HG02840 (cell line): ENCODE measurements around the gene TMEM209.
A peak's percentile ranks its signal among the peaks of the same experiment; 100 is the strongest.

Experiments used
- ATAC-seq: cut with Tn5 transposase; IDR thresholded peaks from one replicate; pipeline ENCODE4 v1.9.1; 2021; ENCODE audit warnings: mild to moderate bottlenecking, moderate library complexity, moderate number of reproducible peaks; ENCODE audit not compliant: unreplicated experiment, low FRiP score

TMEM209 gene

DNA sequence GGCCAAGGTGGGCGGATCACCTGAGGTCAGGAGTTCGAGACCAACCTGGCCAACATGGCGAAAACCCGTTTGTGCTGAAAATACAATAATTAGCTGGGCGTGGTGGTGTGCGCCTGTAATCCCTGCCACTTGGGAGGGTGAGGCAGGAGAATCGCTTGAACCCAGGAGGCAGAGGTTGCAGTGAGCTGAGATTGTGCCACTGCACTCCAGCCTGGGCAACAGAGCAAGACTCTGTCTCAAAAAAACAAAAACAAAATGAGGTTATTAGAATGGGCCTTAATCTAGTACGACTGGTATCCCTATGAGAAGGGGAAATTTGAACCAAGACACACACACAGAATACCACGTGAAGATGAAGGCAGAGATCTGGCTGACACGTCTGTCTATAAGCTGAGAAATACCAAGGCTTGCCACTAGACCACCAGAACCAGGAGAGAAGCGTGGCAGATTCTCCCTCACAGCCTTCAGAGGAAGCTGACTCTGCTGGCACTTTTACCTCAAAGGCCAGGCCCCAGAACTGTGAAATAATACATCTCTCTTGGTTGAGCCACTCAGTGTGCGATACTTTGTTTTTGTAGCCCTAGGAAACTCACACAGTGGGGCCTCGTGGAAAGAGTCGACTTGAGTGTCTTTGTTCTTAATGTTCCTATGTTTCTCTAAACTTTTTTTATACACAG, 59.6 kb downstream of the TMEM209 start:
- no peak for ATAC-seq

DNA sequence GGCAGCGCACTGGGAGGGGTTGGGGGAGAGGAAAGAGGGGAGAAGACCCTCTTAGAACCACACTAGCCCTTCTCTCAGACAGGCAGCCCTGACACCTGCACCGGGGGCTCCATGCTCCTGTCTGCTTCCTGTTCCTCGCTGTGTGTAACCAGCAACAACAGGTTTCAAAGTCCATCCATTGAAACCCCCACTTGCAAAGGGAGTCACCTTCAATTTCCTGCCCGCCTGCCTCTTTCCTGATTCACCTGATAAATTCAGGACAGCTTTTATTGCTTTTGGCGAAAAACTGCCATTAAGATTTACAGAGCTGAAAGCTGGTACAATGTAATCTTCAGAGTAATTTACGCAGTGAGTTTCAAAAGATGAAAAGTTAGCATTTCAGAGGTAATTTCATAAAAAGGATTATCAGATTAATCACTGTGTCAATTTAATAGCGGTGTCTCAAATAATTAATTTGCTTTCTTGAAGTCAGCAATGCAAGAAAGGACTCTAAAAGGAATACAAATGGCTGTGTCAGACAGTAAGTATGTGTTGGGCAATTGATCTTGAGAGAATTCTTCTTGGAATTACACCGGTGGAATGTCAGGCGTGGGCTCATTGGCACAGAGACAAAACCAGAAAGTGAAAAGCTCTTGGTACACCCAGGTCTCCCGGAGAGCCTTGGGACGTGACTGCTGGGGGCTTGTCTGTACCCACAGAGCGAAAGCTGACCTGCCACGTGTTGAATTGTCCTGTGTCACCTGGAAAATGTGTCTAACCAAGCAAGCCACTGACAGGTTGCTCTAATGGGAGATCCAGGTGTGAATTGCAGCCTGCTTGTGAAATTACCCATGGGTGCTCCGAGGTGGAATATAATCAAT, 60.7 kb downstream of the TMEM209 start:
- ATAC-seq = no peak

DNA sequence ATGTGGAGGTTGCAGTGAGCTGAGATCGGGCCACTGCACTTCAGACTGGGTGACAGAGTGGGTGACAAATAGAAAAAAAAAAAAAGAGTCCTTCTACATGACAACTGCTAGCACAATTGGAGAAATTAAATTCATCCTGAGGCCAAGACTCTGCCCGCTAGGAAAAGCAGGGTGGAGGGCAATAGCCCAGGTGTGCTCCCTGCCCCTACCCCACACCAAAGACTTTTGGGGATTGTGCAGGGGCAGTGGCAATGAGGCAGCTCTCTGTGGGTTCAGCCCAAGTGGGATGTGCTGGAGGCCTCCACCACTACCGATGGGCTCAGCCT, 61.3 kb downstream of the TMEM209 start:
- no peak for ATAC-seq

DNA sequence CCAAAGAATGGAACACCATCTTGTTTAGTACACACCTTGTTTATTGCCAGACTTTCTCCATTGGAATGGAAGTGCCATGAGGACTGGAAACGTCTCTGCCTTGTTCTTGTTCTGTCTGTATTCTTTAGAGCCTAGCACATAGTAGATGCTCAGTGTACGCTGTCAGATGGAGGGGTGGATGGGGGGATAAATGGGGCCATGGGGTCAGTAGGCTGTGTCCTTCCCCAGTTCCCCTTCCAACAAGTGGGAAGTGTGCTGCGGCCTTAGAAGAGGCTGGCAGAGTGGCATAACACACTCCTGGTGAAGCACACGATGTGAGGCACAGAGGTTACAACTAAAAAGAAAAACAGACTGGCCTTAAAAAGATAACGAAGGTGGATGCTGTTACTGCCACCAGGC, 61.9 kb downstream of the TMEM209 start:
- ATAC-seq = no peak

DNA sequence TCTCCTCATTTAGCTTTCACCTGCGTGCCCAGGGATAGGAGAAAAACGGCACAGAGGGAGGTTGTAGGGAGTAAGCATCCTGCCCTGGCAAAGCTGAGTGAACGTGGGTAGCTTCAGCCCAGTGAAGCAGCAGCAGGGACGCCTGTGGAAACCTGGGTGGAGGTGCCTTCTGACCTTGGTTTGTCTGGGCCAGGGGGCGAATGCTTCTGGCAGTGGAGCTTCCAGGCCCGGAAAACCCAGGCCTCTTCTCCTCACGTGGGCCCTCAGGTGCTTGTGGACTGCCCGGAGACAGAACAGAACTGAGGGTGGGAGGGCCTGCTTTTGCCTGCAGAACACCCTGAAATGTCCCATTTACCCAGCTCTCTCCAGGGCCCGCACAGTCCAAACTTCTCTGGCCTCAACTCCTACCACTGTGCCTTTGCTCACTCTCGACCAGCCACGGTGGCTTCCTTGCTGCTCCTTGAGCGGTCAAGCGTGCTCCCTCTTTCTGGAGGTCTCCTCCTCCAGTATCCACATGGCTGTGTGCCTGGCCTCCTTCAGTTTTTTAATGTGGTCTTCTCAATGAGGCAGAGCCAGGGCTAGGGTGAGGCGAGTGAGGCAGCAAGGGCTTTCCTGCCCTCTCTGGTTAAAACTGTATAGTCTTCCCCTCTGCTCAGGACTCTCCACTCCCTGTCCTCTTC, 62.4 kb downstream of the TMEM209 start:
- ATAC-seq = no peak

DNA sequence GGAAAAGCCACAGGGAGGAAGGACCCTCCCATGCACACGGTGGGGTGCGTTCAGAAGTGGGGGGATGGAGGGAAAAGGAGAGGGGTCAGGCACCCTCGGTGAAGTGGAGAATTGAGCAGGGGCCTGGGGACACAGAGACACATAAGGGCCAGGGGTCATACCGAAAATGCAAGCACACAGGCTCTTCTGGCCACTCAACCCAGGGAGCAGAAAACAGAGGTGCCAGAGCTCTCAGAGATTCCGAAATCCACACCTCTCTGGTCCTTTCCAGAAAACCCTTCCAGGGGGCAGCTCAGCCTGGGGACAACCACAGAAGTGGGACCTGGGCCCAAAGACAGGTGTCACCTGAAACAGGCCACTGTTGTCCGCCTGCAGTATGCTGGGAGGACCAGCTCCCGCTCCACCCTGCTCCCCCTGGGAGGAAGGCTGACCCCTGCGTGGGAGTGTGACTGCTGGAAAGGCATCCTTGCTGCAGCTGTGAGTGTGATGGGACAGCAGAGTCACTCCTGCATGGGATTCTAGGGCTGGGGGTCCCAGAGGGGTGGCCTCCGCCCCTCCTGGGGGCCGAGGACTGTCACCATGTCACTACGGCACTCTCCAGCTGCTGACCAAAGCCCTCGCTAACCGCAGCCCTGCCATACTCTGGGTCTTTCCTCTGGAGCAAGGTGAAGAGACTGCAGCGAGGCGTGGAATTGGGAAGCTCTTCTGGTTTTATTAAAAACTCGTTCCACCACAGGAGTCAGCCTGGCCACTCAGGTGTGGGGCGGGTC, 63.1 kb downstream of the TMEM209 start:
- no peak for ATAC-seq

DNA sequence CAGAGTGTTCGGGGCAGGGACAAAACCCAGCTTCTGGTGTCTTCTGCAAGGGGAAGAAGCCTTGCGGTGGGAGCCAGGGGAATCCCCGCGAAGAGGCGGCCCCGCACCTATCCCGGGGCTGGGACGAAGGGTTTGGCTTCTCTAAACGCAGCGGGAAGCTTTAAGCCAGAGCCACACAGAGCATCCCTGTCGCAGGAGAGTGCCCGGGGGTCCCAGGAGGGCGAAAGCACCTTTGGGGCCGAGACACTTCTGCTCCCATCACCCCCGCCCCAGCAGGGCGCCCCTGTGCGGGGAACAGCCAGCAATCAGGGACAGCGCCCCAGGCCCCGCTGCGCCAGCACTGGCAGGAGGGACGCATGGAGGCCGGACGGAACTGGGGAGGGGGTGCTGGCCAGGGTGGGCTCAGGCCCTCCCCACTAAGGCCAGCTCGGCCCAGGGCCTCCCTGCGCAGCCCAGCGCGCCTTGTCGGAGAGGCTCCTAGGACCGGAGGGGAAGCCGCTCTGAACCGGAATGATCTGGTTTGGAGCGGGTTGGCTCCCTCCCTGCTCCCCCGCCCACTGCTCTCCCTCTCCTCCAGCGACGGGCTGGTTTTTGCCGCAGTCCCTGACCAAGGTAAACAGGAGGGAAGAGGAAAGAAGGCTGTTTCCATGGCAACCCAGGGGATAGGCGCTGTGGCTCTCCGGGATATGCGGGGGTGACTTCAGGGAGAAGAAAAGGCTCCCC, 63.9 kb downstream of the TMEM209 start:
- ATAC-seq = peak; percentile 59

DNA sequence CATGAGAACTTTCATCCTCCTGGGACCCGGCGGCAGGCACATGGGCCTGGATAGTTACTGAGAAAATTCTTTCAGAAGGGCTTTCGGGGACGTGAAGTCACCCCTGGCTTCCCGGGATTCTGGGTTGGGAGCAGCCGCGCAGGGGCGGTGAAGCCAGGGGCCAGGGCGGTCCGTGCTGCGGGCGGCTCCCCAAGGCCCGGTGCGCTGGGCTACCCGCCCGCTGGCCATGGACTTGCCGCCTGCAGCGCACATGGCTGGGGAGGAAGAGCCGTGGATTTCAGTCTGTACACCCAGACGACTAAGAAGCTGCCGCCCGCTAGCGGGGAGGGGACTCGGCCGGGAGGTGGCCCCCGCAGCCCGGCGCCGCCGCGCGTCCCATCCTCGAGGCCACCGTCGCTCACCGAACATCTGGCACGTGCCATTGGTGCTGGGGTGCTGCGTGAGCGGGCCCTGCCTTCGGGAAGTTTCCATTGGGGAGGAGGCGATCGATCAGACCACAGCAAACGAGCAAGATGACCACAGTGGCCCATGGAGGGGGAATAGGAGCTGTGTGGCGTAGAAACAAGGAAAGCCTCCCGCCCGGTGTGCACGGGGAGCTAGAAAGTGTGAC, 64.5 kb downstream of the TMEM209 start:
- no peak for ATAC-seq

DNA sequence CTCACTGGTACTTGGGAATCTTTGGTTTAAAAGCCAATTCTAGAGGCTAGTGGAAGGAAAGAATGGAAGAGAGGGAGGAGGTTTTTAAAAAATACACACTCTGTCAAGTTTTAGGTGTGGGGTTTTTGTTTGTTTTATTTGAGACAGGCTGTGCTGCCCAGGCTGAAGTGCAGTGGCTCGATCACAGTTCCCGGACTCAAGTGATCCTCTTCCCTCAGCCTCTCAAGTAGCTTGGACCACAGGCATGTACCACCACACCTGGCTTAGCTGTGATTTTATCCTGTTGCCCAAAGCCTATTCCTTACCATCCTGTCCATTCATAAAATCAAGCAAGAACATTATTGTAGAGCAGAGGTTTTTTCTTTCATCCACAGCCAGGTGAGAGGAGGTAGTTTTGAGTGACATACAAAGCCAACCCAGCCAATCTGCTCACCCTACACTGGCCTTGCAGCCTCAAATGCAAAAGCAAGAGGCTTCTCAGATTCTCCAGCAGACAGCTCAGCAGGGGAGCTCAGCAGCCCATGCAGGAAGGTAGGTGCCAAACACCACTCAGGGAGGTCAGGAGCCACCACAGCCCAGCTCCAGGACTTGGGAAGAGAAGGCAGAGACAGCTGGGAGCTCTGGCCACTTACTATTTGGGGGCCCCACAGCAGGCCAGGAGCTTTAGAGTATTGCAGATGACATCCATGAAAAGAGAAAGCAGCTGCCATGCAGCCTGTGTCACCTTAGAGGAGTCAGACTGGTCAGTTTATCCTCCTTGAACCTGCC, 65.8 kb downstream of the TMEM209 start:
- no peak for ATAC-seq

DNA sequence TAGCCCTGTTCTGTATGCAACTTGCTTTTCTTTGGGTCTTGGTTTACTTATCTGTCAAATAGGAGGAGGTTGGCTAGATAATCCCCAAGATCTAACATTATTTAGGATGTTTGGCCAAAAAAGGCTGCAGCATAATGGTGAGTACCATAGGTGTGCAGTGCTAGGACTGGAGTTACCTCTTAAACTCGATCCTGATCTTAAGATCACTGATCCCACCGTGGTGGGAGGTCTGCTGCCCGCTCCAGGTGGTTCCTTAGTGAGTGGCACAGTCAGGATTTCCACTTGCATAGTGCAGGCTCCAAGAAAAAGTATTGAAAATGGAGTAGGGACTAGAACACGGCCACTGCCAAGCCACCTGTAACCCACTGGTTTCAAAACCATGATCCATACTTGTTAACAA, 68.0 kb downstream of the TMEM209 start:
- no peak for ATAC-seq

DNA sequence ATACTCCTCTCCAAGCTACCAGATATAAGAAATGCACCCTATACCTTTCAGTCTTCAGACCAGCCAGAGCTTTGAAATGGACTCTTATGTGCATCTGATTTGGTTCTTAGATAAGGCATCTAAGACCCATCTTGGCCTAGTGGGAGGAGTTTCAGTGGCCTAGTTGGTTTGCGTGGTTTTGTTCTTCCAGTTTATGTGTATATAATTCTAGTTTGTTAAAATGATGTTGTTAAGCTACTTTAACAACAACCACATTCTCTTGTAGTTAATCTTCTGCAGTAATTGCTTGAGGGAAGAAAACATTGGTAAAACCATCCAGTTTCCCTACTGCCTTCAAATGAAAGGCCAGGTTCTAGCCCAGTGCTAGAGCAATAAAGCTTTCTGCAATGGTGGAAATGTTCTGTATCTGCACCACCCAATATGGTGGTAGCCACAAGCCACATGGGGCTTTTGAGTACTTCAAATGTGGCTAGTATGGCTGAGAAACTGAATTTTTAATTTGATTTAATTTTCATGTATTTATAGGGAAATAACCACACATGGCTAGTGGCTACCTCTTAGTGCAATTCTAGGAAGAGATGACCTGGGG, 68.5 kb downstream of the TMEM209 start:
- ATAC-seq = no peak

DNA sequence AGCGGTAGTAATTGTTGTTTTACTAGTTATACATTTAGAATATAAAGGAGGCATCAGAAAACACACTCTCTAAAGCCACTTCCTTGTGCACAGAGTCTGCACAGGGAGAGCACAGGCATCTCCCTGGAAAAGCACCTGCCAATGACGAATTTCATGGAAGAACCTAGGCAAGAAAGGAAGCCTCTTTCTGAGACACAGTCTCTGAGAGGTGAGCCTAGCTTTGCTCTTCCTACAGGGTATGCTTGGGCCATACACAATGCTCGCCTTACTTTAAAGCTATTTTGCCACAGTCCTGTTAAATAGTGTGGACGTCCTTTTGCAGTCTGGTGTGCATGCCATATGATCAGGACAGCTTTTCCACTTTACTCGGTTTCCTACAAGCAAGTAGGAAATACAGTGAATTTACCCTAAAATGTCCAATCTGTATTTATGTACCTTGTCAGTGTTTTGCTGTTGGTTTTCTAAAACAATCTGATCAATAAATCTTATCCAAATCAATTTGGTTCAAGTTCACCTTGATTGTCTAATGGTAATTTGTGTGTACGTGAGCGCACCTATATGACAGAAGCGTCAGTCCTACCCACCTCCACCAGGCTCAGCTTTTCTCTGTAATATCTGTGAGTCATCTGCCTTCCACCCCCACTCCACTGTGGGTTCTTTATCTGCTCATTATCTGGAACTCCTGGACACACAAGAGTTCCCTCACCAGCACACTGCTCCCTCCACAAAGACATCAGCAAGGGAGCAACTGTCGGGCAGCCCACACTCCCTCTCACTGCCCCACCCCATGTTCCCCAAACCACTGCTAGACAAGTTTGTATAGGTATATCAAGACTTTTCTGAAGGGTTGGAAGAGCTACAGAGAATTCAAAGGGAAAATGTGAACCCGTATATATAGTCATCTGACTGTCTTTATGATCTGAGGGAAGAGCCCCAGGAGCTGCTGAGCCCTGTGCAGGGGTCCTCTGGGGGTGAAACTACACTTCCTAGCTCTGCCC, 69.7 kb downstream of the TMEM209 start:
- no peak for ATAC-seq

DNA sequence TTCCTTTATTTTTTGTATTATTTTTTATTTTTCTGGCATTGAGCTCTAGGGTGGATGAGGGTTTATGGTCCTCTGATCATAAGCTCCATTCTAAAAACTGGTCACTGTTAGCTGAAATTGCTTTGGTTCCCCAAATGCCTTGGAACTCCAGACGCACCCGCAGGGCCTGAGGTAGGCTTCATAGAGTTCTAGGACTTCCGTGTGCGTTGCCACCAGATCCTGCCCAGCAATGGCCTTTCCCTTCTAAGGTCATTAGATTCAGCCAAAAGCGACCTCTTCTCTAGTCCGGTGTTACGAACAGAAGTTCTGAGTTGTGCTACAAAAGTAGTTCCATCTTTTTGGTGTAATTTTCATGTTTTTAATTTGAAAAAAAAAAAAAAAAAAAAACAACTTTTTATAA, 70.5 kb downstream of the TMEM209 start:
- ATAC-seq = no peak

DNA sequence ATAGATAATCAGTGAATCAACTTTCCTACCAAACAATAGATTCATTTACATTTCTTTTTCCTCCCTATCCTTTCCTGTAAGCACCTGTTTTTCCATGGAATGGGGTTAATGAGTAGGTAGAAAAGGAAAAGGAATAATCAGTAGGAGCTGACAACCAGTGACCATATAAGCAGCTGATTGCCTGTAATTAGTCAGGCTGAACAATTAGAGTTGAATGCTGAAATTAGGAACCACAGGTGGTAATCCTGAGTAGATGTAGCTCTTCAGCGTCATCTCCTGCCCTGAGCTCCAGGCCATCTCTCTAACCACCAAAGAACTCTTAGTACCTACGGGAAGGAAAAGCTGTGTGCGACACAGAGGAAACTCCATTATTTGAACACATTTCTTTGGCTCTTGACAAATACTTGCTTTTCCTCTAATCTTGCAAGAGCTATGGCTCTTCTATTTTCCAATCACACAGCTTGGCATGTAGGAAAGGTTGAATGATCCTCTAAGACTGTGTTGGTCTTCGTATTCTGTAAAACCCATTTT, 71.0 kb downstream of the TMEM209 start:
- no peak for ATAC-seq

DNA sequence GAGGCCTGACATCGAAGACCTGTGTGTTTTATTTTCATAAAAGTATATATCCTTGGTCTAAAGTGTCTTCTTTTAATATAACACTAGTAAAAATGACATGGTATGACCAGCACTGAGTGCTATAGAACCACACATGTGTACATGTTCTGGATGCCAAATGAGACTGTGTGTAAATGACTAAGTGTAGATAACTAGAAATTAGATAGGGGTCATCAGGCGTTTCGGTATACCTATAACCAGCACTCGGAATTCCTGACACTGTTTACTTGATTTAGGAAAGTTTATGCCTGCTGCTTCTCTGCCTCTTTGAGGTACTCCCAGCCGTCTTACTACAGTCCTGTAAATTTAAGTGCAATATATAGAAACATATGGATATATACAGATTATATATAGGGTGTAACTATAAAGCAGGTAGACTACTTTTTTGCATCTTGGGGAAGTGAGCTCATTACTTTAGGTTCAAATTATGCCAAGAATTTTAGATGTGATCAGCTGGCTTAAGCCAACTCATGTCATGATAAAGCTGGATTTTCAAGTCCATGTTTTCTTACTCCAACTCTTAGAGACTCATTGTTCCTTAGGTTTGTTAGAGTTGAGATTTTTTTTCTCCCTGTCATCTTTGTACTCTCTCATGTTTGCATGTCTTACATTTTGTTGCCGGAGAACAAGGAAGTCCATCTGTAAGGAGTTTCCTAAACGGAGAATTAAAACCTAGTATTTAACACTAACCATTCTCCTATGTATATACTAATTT, 72.0 kb downstream of the TMEM209 start:
- ATAC-seq = no peak
